GM03348 (cell line): ENCODE measurements around the gene AKAP9.
"Not testable (repeated sequence)": the region's sequence is repeated elsewhere in the genome, so short reads cannot be mapped to it uniquely, and the experiment has no call there.

Experiments
- DNase-seq: peaks from one replicate; pipeline ENCODE4 v3.0.0; 2012; ENCODE audit warnings: low spot score

The AKAP9 gene

DNA sequence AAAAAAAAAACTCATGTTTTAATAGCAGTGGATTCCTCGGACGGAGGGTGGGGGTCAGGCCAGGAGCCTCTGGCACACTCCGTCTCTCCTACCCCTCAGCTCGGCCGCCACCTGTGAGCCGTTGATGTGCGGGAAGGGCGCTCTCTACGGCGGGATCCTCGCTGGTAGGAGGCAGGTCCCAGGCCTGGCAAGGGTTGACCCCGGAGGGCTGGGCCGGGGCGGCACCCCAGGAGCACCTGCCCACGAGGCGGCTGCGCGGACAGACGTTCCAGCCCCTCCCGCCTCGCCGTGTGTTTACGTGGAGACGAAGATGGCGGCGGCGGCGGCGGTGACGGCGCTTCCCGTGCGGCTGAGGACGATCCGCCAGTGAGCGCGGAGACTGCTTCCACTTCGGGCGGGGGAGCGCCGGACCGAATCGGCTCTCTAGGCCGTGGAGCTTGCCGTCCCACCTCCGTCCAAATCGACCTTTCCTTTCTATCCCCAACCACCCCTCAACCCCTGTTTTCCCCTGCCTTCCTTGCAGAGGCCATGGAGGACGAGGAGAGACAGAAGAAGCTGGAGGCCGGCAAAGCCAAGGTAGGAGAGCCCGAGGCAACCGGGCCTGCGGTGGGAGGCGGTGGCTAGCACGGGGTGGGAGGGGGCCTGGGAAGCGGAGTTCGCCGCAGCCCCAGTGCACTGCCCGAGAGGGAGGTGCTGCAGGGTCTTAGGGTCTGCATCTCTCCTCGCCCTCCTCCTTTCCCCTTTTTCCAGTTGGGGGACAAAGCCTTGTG is at the start of gene AKAP9:
Gene AKAP9 (plus strand): TSS at position 291 of the 770 bp plus-strand sequence. CDS start 238 bp downstream, at position 529.
- peak; percentile 92 for DNase-seq

- DNase-seq = no peak
Measured at GRCh38 chr7:91892099-91892705, 48.5 kb upstream of the AKAP9 start.

- no peak for DNase-seq
Measured at GRCh38 chr7:91892821-91893340, 47.8 kb upstream of the AKAP9 start.

DNA sequence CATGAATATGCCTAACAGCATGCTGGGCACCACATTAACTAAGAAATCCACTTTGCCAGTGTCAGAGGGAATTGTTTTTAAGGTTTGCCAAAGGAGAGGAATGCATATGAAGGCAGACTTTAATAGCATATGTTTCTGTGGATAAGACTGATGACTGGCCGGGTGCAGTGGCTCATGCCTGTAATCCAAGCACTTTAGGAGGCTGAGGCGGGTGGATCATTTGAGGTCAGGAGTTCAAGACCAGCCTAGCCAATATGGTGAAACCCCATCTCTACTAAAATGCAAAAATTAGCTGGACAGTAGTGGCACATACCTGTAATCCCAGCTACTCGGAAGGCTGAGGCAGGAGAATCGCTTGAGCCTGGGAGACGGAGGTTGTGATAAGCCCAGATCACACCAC is 47.0 kb upstream of the AKAP9 start:
- not testable (repeated sequence) for DNase-seq

GRCh38 chr7:91894781-91895480 is 45.7 kb upstream of the AKAP9 start:
- DNase-seq = peak; percentile 20

DNA sequence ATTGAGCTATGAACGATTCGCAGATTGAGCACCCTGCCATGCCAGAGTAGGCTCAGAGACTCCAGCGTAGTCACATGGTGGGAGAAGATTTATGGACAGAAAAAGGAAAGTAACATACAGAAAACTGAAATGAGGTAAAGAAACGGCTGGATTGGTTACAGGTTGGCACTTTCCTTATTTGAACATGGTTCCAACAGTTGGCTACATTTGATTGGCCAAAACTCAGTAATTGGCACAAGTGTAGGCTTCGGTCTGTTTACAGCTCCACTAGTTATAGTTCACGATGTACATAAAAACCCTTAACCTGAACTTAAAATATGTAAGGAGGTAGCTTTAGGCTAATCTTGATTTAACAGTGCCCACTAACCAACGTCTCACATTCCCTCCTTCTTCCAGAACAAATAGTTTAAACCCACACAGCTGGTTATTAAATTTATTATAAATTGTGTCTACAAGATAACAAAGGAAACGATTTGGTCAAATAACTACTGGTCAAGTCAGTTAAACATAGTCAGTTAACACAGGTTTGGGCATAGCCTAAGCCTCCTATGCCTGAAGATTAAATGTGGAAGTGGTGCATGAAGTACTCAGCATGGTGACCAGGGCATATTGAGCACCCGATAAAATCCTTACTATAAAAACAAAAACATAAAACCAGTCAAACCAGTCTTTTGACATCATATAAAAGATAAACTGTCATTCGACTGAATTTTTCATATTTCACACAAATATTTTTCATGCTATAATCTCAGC is 42.2 kb upstream of the AKAP9 start:
- DNase-seq = no peak

- DNase-seq = no peak
Measured at GRCh38 chr7:91899563-91899962, 41.1 kb upstream of the AKAP9 start.

DNA sequence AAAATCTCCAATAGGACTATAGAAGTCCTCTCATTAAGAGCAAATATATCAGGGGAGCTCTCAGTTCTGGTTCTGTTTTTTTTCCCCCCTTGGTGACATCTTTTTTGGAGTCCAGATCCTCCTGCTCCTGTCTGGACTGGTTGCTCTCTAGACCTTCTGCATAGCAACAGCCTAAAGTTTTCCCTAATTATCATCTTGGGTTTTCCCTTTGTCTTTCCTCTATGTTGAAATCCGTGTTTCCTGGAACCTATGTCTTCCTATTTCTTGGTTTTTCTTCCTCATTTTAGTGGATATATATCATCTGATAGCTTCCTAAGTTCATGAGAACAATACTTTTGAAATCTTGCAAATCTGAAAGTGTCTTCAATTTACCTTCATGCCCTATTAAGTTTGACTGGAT is 30.5 kb upstream of the AKAP9 start:
- DNase-seq = no peak

GRCh38 chr7:91911121-91911520 is 29.5 kb upstream of the AKAP9 start:
- no peak for DNase-seq

DNA sequence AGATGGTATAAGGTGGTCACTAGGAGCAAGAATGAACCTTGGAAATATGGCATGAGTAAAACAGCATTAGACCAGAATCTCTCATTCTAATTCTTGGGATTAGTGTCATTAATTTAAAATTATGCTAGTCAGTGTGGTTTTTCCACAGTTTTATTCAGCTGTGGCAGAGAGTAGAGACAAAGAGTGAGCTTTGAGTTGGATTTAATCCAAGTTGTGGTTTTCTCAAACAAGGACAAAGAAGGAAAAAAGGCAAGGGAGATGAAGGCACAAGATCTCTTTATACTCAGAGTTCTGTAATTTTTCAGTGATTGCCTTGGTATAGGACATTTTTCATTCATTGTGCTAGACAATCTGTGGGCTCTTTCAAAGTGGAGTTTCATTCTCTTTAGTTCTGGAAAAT is 28.2 kb upstream of the AKAP9 start:
- DNase-seq = no peak

DNA sequence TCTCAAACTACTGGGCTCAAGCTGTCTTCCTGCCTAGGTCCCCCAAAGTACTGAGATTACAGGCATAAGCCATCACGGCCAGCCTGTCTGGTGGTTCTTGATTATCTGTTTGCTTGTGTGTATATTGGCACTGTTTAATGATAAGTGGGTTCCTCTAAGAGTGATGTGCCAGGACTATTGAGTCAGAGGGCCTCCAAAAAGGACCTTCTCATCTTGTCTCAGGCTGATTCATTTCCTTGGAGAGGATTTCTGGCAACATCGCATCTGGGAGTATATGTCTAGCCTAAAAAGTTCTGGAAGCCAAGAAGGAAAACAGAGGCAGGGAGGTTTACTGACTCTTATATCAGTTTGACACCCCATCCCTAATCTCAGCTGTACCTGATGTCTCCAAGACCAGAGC is 27.1 kb upstream of the AKAP9 start:
- DNase-seq = peak; percentile 69

GRCh38 chr7:91915401-91916050 is 25.1 kb upstream of the AKAP9 start:
- peak; percentile 40 for DNase-seq

GRCh38 chr7:91916051-91916440 is 24.6 kb upstream of the AKAP9 start:
- DNase-seq = no peak

DNA sequence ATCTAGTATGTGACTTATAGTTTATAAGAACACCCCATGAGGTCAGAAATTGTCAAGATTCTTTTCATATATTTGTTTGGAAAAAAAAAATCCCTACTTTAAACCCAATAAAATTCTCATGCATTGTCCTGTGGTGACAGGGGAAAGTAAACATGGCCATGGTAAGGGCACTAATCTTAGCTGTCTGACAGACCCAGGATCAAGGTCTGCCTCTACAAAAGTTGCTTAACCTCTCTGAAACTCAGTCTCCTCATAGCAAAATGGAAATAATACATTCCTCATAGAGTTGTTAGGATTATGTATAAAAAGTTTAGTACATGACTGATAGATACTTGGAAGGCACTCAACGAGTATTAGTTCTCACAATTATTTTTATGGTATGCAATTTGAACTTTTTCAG is 22.3 kb upstream of the AKAP9 start:
- DNase-seq = no peak

DNA sequence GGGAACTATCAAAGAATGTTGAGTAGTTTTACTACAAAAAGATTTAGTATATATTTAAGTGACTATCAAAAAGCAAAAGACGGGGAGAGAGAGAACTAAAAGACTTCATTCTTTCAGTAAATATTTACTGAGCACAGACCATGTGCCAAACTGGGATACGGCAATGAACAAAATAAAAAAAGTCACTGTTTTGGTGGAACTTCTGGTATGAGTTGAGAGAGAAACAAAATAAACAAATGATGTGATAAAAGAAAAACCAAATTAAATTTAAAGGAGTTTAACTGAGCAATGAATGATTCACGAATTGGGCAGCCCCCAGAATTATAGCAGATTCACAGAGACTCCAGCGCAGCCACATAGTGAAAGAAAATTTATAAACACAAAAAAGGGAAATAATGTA is 17.8 kb upstream of the AKAP9 start:
- DNase-seq = no peak

DNA sequence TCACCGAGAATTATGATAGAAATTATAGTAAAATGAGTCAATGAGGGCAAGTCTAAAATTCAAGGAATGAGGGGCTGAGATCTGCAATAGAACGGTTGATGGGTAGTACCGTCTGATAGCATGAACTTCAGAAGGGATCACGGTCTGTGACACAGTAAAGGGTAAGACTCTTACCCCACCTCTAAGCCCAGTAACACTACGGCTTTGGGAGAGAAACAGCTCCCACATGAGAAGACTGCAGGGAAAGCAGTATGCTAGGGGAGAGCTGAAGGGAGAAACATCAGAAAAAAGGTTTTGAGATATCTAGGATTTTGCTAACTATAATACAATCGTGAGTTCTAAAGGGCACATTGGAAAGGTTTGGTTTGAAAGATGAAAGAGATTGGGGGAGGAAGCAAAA is 12.8 kb upstream of the AKAP9 start:
- no peak for DNase-seq

DNA sequence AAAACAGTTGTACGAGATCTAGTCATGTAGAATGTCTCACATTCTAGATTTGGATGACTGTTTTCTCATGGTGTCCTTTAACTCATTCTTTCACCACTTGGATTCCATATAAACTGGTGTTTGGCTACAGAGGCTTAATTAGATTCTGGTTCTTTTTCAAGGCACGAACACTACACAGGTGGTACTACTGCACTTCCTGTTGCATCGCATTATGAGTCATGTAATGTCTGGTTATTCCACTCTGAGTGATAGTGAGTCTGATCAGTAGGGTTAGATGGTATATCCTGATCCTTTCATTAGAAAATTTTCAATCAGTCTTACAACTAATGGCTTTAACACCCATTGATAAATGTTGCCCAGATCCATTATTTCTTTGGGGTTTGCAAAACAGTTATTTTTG is 11.2 kb upstream of the AKAP9 start:
- DNase-seq = no peak

DNA sequence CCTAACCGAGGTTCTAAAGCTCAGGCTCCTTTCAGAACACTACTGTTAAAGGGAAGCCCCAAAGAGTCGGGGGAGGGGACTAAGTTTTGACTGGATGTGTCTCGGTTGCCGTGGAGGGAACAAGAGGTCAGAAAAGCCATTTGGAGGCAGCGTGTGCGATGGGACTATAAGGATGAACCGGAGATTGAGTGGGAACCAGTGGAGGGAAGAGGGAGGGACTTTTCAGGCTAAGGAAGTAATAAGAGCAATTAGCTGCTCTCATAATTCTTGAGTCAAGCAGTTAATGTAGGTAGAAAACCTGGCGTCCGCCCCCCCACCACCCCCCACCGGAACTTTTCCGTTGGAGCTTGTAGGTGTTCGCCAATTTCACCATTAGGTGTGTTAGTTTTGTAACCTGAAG is 491 bp upstream of the AKAP9 start:
- peak; percentile 36 for DNase-seq

DNA sequence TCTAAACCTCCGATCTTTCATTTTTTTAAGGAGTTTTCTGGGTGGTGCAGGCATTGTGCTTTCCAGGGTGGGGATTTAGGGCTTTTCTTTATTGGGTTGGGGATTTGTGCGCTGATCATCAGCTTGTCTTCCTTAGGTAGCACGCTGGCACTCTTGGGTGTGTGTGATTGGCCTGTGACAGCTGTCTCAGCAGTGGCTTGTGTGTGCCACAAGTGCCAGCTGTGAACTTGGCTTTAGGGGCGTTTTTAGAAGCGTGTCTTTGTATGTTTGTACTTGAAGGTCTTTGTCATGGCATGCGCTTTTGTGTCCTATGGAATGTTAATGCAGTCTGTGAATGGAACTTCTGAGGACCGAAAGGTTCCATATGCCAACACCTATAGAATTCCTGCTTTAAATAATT is 788 bp downstream of the AKAP9 start:
- peak; percentile 21 for DNase-seq

DNA sequence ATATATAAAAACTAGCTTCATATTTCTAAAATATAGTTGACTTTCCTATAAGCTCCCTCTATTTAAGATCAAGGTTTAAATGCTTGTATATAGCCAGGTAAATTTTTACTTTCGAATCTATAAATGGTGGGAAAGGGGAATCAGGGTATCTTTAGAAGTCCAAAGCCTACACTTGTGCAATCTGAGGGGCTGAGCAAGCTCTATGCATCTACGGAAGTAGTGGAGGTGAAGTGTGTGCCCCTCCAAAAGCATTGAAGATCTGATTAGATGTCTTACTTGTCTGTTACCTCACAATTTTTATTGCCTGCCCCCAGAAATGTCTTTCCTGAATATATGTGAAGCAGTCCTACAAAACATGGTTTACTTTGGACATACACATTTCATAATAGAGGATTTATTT is 1.6 kb downstream of the AKAP9 start:
- no peak for DNase-seq

DNA sequence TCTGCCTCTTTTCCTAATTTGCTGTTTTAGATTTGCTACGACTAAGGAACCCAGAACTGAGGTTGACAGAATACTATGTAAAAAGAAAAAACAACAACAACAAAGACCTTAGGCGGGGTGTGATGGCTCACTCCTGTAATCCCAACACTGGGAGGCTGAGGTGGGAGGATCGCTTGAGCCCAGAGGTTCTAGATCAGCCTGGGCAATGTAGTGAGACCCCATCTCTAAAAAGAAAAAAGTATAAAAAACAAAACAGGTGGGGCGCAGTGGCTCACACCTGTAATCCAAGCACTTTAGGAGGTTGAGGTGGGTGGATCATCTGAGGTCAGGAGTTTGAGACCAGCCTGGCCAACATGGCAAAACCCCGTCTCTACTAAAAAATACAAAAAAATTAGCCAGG is 4.3 kb downstream of the AKAP9 start:
- DNase-seq = not testable (repeated sequence)

GRCh38 chr7:91945476-91945875 is 4.8 kb downstream of the AKAP9 start:
- peak; percentile 71 for DNase-seq
